Jurkat, Clone E6-1 (cell line): Measurements from ENCODE around the gene PXN.
"Not testable (repeated sequence)": the region's sequence is repeated elsewhere in the genome, so short reads cannot be mapped to it uniquely, and the experiment has no call there.

ENCODE experiments used
- DNase-seq: peaks from one replicate; pipeline ENCODE4 v3.0.0-alpha.2; 2011; ENCODE audit warnings: low read depth, low spot score
- H3K4me3 ChIP-seq: 2 replicates; pipeline ENCODE4 v1.5.1; 2011; ENCODE audit warnings: mild to moderate bottlenecking, low read length, control low read depth, moderate library complexity

The PXN gene

DNA sequence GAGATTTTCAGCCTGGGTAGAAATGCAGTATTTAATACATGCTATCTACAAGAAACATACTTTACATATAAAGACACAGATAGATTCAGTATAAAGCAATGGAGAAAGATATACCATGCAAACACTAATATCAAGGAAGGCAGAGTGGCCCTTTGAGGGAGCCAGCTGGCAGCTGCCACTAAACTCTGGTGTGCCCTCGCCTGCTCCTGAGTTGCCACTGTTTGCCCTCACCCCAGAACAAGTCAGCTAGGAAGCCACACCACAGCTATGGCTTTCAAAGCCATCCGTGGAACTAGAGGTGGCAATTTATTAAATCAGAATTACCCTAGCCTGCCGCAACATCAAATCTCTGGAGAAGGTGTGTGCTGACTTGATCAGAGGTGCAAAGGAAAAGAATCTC is 18.3 kb downstream of the PXN start:
- no peak for DNase-seq
- no peak overlapping the region for H3K4me3 ChIP-seq

DNA sequence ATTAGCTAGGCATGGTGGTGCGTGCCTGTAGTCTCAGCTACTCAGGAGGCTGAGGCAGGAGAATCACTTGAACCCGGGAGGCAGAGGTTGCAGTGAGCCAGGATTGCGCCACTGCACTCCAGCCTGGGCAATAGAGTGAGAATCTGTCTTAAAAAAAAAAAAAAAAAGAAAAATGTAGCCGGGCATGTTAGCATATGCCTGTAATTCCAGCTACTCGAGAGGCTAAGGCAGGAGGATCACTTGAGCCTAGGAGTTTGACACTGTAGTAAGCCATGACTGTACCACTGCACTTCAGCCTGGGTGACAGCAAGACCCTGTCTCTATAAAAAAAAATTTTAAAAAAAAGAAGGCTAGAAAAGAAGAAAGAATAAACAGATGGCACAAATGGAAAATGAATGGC is 18.8 kb downstream of the PXN start:
- H3K4me3 ChIP-seq, DNase-seq: not testable (repeated sequence)

DNA sequence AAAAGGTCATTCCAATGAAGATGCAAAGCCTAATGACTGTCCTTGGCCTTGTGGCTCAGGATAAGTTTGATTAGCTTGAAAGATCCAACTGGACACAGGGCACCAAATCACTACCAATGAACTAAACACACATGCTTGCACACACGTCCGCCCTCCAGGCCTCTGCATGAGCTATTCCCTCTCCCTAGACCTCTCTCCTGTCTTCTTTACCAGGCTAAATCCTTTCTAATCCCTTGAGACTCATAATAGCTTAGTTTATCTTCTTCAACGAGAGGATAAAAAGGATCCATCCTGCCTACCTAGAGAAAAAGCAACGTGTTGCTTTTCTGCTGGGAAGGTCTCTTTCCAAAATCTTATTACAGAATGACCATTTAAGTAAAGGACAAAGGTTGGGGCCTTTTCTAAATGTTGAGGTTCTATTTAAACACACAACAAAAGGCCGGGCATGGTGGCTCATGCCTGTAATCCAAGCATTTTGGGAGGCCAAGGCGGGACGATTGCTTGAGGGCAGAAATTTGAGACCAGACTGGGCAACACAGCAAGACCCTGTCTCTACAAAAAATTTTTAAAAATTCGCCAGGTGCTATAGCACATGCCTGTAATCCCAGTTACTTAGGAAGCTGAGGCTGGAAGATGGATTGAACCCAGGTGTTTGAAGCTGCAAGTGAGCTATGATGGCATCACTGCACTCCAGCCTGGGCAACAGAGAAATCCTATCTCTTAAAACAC is 22.4 kb downstream of the PXN start:
- H3K4me3 ChIP-seq: no peak overlapping the region
- no peak for DNase-seq

DNA sequence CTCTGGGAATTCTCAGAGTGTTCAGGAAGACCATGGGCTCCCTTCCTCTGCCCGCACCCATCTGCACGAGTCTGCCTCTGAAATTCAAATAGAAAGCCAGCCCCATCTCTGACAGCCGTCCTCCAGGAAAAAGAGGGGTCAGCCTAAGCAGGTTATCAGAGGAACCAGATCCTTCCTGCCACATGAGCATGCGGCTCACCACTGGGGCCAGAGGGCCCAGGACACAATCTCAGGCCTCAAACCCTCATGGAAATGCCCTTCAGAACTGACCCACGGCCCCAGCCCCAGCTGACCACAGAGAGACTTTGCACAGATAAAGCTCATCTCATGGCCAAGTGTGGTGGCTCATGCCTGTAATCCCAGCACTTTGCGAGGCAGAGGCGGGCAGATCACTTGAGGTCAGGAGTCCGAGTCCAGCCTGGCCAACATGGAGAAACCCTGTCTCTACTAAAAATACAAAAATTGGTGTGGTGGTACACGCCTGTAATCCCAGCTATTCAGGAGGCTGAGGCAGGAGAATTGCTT is 23.2 kb downstream of the PXN start:
- DNase-seq: no peak
- H3K4me3 ChIP-seq: no peak overlapping the region

DNA sequence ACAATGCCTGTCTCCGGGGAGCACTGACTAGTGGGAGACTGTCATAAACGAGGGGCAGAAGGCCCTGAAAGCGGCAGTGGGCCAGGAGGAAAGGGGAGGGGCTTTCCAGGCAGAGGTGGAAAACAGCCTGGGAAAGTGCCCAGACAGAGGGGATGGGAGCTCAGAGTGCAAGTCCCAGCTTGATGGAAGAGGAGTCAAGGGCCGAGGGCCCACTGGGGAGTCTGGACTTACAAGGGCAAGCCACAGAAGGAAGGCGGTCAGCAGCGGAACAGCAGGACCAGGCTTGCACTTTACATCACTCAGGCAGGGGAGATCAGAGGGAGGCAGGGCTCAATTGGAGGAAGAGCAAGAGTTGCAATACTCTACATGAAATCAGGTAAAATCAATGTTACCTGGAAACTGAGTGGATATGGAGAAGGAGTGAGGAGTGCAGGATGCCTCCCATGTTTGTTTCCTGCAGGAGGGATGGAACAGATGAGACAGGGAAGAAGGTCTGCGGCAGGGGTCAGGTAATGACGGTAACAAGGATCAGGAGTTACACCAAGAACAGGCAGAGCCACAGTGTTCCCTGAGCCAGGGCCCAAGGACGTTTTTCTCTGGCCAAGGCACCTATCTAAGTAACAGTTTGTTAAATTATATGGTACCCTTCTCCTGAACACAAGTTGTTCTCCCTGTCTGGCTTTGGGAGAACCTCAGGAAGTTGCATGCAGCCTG is 23.8 kb downstream of the PXN start:
- no peak for DNase-seq
- H3K4me3 ChIP-seq: no peak overlapping the region

DNA sequence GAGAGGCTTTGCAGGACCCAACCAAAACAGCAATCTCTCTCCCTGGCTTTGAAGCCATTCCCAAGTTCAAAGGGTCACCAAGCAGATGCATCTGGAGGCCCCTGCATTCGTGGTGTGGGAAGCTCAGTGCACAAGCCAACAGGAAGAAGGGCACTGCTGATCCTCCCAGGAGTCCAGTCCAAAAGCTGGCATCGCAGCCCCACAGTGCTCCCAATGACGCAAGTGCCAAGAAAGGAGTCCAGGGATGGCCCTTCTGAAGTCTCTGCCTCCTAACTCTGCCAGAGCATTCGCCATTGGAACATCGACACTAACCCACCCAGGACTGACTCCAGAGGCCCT is 25.1 kb downstream of the PXN start:
- H3K4me3 ChIP-seq: no peak overlapping the region
- no peak for DNase-seq

DNA sequence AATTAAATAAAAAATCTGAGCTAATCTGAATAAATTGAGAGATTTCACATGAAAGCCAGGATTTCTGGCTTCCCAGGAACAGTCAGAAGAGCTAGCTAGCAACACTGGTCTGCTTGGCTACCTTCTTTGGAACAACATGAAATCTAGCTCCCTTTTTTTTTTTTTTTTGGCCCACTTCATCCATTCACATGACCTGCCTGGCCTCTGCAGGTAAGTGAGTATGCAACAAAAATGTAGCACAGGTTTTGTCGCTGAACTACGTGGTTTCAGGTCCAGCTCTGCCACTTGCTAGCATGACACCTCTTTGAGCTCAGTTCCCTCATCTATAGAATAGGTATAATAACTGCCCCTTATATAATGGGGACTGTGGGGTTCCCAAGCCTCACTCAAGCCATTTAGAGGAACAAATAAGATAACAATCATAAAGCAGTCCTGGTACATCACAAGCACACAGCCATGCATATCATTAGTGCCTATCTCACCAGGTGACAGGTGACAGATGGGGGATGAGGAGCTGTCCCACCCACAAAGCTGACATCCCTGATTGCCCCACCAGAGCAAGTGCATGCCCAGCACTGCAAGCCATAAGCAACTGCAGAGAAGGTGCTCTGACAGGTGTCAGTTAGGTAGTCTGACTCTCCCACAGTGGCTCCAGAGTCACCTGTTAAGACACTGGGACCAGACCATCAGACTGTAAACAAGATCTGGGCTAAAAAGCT is 25.6 kb downstream of the PXN start:
- H3K4me3 ChIP-seq: no peak overlapping the region
- DNase-seq: no peak

DNA sequence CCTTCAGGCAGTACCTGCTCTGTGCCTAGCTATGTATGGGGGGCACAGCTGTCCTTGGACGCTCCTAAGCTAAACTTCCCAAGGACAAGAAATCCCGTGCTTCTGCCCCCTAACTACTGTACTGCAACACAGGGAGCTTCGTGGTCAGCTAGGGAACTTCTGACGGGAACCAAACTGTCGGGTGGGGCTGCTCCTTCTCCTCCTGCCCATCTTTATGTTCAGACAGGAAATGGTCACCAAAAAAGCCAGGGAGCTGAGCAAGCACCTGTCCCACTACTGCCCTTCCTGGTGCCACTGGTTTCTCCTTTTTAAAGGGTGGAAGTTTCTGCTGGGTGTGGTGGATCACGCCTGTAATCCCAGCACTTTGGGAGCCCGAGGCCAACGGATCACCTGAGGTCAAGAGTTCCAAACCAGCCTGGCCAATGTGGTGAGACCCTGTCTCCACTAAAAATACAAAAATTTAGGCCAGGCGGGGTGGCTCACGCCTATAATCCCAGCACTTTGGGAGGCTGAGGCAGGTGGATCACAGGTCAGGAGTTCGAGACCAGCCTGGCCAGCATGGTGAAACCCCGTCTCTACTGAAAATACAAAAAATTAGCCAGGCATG is 26.6 kb downstream of the PXN start:
- no peak overlapping the region for H3K4me3 ChIP-seq
- no peak for DNase-seq

DNA sequence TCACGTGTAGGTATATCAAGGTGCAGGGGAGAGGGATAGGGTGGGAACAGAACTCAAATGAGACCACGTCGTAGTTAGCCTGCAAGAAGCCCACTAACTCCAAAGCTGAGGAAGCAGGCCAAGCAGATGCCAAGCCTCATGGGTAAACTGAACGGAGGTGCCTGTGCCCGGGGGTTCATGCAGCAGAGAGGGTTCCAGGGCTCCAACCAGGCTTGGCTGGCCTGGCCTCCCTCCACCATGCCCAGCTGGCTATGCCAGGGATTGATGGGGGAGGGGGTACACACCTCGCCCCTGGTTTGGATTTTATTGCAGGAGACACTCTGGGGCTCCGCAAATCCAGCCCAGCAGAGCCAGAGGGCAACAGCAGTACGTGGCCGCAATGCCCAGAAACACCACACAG is 27.3 kb downstream of the PXN start:
- no peak for DNase-seq
- no peak overlapping the region for H3K4me3 ChIP-seq

DNA sequence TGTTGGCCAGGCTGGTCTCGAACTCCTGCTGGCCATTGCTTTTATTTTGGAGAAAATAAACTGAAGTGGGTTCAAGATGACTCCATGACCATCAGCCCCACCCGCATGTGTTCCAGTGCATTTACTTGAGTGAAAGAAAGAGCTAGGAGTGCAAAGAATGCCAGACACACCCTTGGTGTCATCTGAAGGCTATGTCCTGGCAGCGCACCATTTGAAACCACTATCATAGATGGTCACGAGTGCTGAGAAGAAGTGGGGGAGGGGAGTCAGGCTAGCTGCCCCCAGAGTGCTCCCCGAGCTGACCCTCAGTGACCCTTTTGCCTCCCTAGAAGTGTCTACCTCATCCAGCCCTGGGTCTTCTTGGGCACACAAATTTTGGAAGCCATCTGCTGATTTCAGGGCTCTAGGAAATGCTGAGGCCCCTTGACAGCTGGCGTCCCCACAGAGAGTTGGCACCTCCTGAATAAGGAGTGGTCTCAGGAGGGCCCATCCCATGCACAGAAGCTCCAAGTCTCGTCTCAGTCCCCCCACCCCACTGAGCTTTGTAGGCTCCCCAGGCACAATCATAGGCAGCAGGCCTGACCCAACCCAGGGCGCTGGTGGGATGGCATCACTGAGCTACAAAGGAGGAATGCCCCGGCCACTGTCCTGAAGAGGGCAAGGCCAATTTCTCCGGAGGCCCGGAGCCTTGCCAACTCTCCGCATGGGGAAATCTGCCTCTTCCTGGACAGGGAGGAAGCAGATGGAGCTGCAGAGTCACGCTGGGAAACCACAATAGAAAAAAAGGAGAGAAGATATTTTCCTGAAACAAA is 28.0 kb downstream of the PXN start:
- no peak for DNase-seq

DNA sequence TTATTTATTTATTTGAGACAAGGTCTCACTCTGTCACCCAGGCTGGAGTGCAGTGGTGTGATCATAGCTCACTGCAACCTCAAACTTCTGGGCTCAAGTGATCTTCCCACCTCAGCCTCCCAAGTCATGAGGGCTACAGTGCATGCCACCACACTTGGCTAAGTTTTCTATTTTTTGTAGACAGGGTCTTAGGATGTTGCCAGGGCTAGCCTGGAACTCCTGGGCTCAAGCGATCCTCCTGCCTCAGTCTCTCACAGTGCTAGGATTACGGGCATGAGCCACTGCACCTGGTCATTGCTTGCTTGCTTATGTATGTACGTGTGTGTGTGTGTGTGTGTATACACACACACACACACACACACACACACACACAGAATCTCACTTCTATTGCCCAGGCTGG is 28.7 kb downstream of the PXN start:
- H3K4me3 ChIP-seq, DNase-seq: not testable (repeated sequence)

More for the DNA sequence above, 28.0 kb downstream of the PXN start:
- no peak overlapping the region for H3K4me3 ChIP-seq

DNA sequence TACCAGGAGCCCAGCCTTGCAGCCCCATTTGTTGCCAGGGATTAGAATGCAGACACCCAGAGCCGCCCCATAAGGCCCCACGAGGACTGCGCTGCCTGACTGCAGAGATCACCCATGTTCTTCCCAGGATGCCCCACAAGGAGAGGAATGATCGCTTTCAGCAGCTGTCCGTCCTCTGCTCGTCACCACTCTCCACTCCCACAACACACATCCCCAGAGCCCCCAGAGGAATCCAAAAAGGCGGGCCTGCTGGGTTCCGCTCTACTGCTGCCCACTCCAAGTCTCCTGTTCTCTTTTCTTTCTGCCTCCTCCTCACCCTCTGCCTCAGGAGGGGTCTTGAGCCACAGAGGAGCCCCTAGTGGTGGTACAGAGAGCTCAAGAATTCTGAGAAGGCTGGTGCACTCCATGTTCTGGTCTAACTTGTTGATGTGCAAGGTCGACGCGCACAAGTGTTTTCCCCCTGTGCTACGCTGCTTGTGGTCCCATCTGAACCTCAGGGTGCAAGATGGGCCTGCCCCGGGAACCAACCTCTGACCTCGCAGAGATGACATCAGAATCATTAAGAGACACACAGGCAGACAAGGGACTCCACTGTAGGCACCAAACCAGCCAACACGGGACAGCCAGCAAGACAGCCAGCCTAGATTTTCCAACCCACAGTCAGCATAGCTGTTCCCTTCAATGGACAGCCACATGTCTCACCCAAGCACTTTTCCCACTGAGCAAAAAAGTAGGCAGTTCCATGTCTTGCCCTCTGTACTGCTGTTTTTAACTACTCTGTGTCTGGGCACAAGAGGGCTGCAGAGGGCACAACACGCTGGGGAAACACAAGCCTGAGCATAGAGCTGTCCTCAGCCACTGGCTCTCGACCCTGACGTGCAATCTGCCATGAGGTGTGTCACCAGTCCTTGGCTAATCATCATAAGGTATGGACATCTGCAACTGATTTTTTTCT is 29.9 kb downstream of the PXN start:
- no peak for DNase-seq
- H3K4me3 ChIP-seq: no peak overlapping the region

DNA sequence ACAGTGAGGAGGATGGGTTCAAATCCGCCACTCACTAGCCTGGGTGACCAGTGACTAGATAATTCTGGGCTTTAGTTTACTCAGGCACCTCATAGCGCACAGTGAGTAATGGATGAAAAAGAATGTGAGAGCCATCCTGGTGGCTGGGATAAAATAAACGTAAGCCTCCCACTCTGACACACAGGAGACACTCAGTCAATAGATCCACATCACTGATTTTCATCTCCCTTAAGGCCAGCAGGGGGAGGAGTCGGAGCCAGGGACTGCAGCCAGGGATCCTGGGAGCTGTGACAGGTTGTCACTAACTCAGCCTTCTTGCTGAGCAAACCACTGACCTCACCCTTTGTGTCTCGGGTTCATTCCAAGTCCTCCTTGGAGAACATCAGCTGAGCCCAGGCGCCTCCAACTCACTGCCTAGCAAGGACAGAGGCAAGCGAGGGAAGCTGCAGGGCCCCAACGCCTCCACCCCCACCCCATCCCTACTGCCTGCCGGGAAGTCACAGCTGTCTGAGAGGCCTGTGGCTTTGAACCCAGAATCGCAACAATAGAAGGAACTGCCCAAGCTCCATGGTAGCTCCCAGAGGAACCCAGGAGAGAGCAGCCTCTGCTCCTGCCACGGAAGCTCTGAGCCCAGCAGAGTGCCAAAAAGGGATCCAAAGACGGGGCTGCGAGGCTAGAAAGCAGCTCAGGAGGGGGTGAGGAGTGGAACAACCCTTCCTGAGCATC is 30.7 kb downstream of the PXN start:
- H3K4me3 ChIP-seq: no peak overlapping the region
- DNase-seq: no peak

DNA sequence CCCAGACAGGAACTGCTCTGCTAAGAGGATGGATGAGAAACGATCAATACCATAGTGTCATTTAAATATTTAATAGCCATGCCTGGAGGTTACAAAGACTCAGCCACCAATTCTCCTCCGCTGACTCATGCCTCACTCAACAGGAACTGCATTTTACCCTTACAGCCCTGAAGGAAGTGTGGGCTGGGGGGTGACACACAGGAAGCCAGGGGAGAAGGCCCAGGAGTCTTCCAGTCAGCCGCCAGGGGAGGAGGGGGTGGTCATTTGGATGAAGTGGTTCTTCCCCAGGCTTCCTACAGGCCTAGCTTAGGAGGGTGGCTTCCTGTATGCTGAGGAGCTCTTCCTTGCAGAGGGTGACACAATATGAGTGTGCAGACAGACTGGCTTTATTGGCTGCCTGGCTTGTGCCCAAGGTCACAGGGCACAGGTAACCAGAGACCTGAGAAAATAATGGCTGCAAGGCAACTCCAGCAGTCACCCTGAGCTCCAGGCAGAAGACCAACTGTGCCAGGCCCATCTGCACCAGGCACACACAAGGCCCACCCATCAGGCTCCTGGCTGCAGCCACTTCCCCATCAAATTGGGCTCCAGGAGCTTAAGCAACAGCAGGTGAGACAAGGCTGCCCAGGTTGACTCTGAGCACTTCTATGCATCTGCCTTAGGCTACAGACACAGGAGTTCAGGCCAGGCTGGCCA is 34.1 kb downstream of the PXN start:
- H3K4me3 ChIP-seq: no peak overlapping the region

DNA sequence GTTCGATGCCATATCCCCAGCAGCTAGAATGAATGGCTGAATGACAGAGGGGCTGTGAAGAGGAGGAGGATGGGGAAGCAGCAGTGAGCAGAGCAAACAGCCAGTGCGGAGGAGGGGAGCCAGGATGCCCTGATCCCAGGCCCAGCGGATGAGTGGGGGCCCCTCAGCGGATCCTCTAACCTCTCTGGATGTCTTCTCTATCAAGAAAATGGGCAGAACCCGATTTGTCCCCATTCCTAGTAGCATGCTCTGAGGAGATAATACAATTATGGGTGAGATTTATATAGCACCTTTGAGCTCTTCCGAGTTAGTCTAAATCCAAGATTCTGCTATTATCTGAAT is 34.6 kb downstream of the PXN start:
- DNase-seq: no peak
- no peak overlapping the region for H3K4me3 ChIP-seq

More for the DNA sequence above, 34.1 kb downstream of the PXN start:
- peak; percentile 63 for DNase-seq

DNA sequence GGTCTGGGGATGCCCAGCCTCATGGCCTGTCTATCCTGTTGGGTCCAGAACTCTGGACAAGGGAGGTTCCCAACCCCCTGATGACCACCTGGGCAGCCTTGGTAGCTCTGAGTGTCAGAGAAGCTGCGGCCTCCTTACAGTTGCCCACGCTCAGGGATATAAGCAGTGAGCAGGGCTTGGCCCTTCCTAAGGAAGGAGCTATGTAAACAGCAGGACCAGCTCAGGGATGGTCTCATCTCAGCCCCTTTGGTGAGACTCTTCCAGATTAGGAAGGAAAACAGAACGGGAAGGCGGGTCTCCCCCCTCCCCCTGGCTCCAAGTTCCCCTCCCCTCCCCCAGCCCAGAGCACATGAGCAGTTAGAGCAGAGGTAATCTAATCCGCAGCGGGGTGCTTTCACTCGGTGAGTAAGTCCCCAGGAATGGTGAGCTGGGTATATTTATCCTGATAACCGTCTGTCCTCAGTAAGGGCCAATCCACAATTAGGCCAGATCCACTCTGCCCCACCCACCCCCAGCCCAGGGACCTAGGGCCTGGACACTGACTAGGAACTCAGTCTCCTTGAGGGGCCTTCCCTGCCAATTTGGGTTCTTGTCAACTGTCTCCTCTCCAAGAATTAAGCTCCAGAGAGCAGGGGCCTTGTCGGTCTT is 35.1 kb downstream of the PXN start:
- no peak overlapping the region for H3K4me3 ChIP-seq
- no peak for DNase-seq
